GM18870 (cell line): ENCODE measurements around the gene OSM.

Source experiments
- ATAC-seq: cut with Tn5 transposase; IDR thresholded peaks from one replicate; pipeline ENCODE4 v1.9.1; 2021; ENCODE audit warnings: moderate library complexity; ENCODE audit not compliant: unreplicated experiment

The OSM gene

DNA sequence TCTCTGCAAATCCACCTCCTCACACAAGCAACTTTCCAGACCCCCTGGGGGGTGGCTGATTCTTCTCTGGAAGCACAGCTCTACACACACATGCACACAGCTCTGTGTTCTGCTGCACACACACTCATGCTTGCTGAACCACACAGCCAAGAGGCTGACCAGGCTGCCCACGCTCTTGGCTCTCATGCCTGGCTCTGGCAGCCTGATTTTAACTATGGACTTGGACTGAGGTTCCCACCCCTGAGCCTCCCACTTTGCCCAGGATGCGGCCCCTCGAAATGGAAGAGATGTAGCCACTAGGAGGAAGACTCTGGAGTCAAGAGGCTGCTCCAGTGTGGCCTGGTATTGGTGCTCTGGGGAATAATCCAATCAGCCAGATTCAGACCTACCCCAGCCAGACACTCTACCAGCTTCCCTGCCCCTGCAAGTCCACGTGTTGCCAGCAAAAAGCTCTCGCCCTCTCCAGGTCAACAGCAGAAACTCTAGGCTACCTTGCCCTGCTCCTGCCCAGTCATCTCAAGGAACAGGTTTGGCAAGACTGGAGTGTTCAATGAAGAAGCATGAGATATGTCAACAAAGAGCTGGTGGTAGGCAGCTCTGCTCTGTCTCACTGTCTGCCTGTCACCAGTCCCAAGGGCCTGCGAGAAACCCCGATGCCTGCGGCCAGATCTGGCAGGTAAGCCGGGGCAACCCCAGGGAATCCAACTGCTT lies 31.5 kb upstream of the OSM start:
- no peak for ATAC-seq

GRCh38 chr22:30297276-30297990 lies 30.8 kb upstream of the OSM start:
- ATAC-seq: no peak

GRCh38 chr22:30296833-30297232 lies 30.2 kb upstream of the OSM start:
- no peak for ATAC-seq

GRCh38 chr22:30296324-30296723 lies 29.7 kb upstream of the OSM start:
- no peak for ATAC-seq

DNA sequence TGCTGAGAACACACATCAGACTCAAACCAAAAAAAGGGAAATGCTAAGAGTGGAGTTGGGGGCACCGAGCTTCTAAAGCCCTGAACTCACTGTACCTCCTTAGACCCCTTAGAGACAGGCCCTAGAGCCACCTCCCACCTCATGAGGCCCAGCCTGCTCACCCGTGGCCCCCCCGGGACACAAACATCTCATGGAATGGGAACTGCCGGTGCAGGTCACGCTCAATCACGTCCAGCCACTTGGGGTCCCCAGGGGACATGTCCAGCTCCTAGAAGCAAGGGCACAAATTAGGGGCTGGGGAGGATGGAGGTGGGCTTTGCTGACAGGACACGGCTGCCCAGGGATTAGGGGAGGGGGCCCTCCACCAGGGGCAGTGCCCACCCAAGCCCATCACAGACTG lies 28.9 kb upstream of the OSM start:
- no peak for ATAC-seq

DNA sequence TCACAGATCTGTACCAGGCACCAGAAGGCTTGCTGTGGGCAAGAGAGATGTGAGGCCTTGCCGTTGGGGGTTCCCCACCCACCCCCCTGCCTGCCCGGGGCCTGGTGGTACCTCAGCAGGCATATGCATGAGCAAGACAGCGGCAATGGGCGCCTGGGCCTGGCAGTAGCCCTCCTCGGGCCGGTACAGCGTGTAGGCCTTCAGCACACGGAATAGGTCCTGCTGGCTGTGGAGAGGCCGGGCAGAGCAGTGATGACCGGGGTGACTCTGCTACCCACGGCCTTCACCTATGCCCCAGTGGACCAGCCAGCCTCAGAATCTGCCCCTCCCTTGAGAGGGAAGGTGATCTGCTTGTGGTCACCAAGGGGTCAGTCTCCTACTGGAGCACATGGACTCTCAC lies 28.2 kb upstream of the OSM start:
- no peak for ATAC-seq

- no peak for ATAC-seq
Measured at GRCh38 chr22:30294066-30294465, 27.4 kb upstream of the OSM start.

GRCh38 chr22:30293026-30293425 lies 26.4 kb upstream of the OSM start:
- ATAC-seq: no peak

- no peak for ATAC-seq
Measured at GRCh38 chr22:30292069-30292970, 25.7 kb upstream of the OSM start.

DNA sequence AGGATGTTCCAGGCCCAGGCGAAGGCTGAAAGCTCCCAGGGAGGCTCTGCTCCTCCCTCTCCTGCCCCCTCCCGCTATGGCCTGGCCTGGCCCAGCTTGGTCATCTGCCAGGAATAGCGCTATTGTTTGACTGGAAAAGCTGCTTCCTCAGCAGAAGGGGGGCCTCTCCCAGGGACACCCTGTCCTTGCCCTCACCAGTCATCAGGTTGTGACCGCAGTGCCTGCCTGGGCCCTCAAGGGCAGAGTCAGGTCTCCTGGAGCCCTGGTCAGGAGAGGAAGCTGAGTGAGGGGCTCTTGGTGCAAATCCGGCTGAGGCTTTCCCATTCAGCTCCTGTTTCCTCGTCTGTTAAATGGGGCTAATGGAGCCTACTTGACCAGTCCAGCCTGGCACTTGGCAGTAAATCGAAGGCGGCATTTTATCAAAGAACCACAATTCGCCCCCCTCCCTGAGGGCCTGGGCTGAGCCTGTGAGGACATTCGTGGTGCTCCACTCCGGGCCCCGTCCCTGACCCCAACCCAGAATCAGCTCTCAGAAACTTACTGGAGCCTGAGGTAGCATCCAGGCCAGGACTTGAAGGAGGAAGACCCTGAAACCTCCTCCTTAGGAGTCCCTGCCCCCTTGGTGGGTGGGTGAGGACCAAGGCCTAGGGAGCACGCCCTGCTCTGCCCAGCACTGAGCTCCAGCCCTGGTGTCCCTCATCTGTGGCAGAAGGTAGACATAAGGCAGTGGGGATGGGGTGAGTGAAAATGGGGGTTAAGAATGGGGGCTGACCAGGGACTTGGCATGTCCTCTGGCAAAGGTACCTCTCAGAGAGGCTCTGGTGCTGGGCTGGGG lies 24.6 kb upstream of the OSM start:
- ATAC-seq: no peak

DNA sequence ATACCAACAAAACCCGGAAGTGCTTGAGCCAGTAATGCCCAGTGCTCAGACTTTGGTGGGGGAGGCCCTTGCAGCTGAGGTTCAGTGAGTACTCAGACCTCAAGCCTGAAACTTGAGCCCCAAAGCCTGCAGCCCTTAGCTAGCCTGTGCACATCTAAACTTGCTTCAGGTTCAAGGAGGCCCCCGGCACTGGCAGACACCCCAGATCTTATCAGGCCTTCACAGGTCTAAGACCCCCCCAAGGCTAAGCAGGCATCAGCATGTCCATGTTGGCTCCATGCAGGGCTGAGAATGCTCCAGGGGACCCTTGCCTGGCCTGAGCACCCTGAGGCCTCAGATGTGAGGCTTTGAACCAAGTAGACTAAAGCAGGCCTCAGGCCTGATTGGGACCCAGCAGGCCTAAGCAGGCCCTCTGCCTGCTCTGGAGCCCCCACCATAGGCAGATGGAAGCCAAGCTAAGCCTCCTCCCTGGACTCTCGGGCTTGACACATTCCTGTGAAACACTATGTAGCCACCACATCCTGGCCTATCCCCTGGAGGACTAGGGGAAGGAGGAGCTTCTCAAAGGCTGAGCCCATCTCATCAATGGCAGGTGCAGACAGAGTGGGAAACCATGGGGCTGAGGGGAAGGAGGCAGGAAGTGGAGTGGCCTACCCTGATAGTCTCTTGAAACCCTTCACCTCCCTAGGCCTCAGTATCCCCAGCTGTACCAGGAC lies 23.8 kb upstream of the OSM start:
- ATAC-seq: no peak

- no peak for ATAC-seq
Measured at GRCh38 chr22:30289980-30290313, 23.3 kb upstream of the OSM start.

DNA sequence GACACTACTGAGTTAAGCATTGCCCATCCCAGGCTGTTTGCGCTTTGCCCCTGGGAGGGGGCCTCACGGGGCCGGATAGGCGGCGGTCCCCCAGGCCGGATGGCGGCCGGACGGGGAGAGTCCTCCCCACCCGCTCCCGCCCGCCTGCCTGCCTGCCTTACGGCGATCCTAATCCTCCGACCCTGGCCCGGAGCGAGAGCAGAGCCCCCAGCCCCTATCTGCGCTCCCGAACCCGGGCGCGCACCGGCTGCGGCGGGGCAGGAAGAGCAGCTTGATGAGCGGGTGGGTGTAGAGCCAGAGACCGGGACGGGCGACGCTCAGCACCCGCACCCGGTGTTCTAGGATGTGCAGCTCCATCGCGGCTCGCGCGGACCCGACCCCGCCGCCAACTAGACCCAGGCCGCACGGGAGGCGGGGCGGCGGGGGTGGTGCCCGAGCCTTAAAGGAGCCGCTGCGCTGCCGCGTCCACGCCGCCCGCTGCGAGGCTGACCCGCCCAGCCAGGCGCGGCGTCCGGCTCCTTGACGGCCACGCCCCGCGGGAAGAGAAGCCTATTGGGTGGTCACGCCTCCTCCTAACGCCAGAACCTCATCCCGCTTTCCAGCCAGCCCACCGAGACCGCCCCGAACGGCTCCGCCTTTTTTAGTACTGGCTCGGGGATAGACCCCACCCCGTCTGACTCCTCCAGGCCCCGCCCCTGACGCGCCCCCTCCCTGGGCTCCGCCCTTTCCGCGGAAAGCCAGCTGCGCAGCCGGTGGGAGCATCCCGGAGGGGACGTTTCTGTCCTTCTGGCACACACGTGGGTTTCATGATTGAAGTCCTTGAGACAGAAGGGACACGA lies 22.7 kb upstream of the OSM start, which contains the start of gene CASTOR1:
Gene CASTOR1 (minus strand): TSS at position 365 of the 839 bp plus-strand sequence. CDS start 8 bp downstream, at position 357.
- peak; percentile 48 for ATAC-seq

GRCh38 chr22:30288419-30289140 lies 21.9 kb upstream of the OSM start:
- no peak for ATAC-seq

DNA sequence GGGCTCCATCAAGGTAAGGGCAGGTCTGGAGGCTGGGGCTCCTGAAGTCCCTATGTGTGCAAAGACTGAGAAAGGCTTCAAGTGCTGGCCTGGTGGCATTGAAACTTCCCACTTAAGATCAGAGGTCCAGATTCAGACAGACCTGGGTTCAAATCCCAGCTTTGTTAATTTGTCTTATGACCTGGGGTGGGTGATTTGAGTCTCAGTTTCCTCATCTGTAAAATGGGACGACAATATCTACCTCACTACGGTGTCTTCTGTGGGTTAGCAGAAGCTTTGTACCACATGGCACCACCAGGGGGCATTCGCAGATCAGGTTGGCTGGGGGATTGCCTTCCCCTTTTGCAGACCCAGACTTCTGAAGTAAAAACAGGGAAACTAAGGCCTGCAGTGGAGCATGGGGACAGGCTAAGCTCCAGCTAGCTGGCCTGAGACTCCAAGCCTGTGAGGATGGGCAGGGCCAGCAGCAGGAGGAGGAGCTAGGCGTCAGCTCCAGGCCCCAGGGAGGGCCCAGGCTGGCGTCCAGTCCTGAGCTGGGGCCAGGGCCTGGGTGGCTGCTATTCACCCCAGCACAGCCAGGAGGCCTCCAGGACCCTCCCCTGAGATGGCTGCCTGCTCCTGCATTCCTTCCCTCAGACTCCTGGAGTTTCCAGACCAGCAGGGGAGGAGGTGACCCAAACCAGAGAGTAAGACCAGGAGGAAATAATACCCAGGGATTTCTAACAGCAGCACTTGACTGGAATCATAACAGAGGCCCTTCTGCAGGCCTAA lies 21.2 kb upstream of the OSM start:
- ATAC-seq: no peak

DNA sequence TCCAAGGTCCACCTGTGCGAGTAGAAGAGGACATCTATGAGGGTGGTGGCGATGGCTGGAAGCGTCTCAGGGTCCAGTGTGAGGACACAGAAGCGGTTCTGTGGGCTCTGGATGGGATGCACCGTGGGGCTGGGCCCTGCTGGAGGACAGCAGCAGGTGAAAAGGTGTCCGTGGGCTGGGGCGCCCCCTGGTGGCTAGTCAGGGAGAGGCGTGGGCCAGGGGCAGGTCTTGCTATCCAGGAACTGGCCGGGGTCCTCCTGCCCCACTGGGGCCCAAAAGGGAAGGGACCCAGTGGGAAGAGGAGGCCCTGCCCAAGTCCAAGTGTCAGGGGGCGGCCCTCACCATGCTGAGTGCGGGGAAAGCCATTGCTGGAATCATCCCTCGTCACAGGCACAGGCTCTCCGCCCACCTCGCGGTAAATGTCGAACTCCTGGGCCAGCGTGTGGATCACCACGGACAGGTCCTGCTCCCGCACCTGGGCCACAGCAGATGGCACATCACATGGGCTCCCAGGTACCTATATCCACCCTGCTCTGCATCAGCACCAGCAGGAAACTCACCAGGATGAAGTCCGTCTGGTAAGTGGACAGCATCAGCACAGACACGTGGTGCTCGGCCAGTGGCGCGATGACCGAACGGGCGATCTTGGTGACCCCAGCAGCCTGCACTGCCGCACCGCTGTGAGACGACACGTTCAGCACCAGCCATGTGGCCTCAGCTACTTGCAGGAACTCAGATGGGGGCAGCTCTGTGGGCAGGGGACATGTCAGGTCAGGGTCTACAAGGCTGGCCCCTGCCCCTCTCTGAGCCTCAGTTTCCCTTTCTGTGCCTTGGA lies 20.4 kb upstream of the OSM start:
- ATAC-seq: no peak

DNA sequence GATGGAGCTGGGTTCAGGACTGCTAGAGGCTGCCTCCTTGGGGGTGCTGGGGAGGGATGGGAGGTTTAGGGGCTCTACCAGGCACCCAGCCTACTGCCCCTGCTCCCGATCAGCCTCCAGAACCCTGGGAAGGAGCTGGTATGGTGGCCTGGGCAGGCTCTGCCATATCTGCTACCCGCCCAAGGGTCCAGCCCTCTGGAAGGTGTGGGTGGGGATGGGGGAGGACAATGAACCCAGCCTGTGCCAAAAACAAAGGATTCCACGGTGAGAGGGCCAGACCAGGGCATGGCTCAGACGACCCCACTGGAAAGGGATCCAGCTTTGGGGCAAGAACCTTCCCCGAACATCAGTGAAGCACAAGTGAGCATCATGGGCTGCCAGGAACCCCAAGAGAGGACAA lies 19.7 kb upstream of the OSM start:
- no peak for ATAC-seq
